Neuronal stem cell (in vitro differentiated cells): ENCODE measurements around the gene REV1.

Experiments used
- DNase-seq: peaks from one replicate; pipeline ENCODE4 v3.0.0-alpha.2; 2013; ENCODE audit warnings: low spot score
- H2AFZ ChIP-seq: one replicate; pipeline ENCODE4 v1.6.1; 2013; ENCODE audit warnings: mild to moderate bottlenecking, low read length, inconsistent platforms
- H2AK5ac ChIP-seq: 2 replicates; pipeline ENCODE4 v1.6.1; 2013; ENCODE audit warnings: low read depth, mild to moderate bottlenecking, inconsistent platforms, low read length, moderate library complexity, mixed read lengths
- H2BK120ac ChIP-seq: 2 replicates; pipeline ENCODE4 v1.6.1; 2013; ENCODE audit warnings: low read depth, mild to moderate bottlenecking, inconsistent platforms, low read length, moderate library complexity, mixed read lengths
- H2BK12ac ChIP-seq: one replicate; pipeline ENCODE4 v1.6.1; 2013; ENCODE audit warnings: low read length, inconsistent platforms
- H2BK15ac ChIP-seq: 2 replicates; pipeline ENCODE4 v1.6.1; 2013; ENCODE audit warnings: mild to moderate bottlenecking, low read length, inconsistent platforms, mixed read lengths
- H2BK5ac ChIP-seq: one replicate; pipeline ENCODE4 v1.6.1; 2013; ENCODE audit warnings: inconsistent platforms, mild to moderate bottlenecking, low read length, moderate library complexity
- H3K14ac ChIP-seq: one replicate; pipeline ENCODE4 v1.6.1; 2013; ENCODE audit warnings: low read length, inconsistent platforms
- H3K18ac ChIP-seq: 2 replicates; pipeline ENCODE4 v1.6.1; 2013; ENCODE audit warnings: low read length, inconsistent platforms
- H3K23ac ChIP-seq: 2 replicates; pipeline ENCODE4 v1.6.1; 2013; ENCODE audit warnings: low read depth, mild to moderate bottlenecking, mixed read lengths, low read length, inconsistent platforms; ENCODE audit not compliant: poor library complexity
- H3K27ac ChIP-seq: replicated peaks from 3 replicates; pipeline ENCODE4 v1.5.1; 2013; ENCODE audit warnings: low read length, inconsistent platforms
- H3K27me3 ChIP-seq, 3 experiments: 2 replicates each; pipeline ENCODE4 v1.6.1; 2013; ENCODE audit warnings: low read length in 3 of 3, mild to moderate bottlenecking in 2 of 3, inconsistent platforms in 1 of 3, low read depth in 1 of 3, mixed read lengths in 1 of 3, moderate library complexity in 1 of 3; ENCODE audit not compliant: control insufficient read depth in 3 of 3, insufficient read depth in 3 of 3
- H3K36me3 ChIP-seq, 2 donors: replicated peaks in 1 of 2; 2 replicates each; pipeline ENCODE4 v1.6.1; 2013; ENCODE audit warnings: low read length in 2 of 2; ENCODE audit not compliant: control insufficient read depth in 2 of 2, insufficient read depth in 2 of 2
- H3K4ac ChIP-seq: 2 replicates; pipeline ENCODE4 v1.6.1; 2013; ENCODE audit warnings: inconsistent platforms, mild to moderate bottlenecking, low read length, moderate library complexity
- H3K4me1 ChIP-seq, 2 donors: 1 replicate in 1 of 2; 2 replicates in 1 of 2; pipeline ENCODE4 v1.6.1; 2013; ENCODE audit warnings: low read length in 2 of 2, low read depth in 1 of 2; ENCODE audit not compliant: control insufficient read depth in 2 of 2, insufficient read depth in 1 of 2
- H3K4me2 ChIP-seq: one replicate; pipeline ENCODE4 v1.6.1; 2013; ENCODE audit warnings: mild to moderate bottlenecking, low read length, inconsistent platforms; ENCODE audit not compliant: insufficient read depth, poor library complexity, severe bottlenecking
- H3K4me3 ChIP-seq, 2 donors: 2 replicates each; pipeline ENCODE4 v1.5.1; 2013; ENCODE audit warnings: low read length in 2 of 2, mild to moderate bottlenecking in 2 of 2, inconsistent platforms in 1 of 2, moderate library complexity in 1 of 2
- H3K79me1 ChIP-seq: one replicate; pipeline ENCODE4 v1.6.1; 2013; ENCODE audit warnings: low read depth, mild to moderate bottlenecking, inconsistent platforms, low read length, moderate library complexity
- H3K9ac ChIP-seq: one replicate; pipeline ENCODE4 v1.6.1; 2013; ENCODE audit warnings: mild to moderate bottlenecking, low read depth, low read length, inconsistent platforms; ENCODE audit not compliant: poor library complexity
- H3K9me3 ChIP-seq, 2 donors: replicated peaks in 1 of 2; 2 replicates each; pipeline versions ENCODE3 to v1.6.1; 2013; ENCODE audit warnings: low read length in 2 of 2, mild to moderate bottlenecking in 2 of 2, inconsistent platforms in 1 of 2, low read depth in 1 of 2, mixed read lengths in 1 of 2, moderate library complexity in 1 of 2; ENCODE audit not compliant: control insufficient read depth in 2 of 2, insufficient read depth in 1 of 2
- H4K8ac ChIP-seq: one replicate; pipeline ENCODE4 v1.6.1; 2013; ENCODE audit warnings: low read depth, mild to moderate bottlenecking, inconsistent platforms, low read length, moderate library complexity
- H4K91ac ChIP-seq: one replicate; pipeline ENCODE4 v1.6.1; 2013; ENCODE audit warnings: low read length, low read depth, mild to moderate bottlenecking, inconsistent platforms; ENCODE audit not compliant: poor library complexity
- WGBS, 2 donors: extraction: QIAGEN DNeasy Blood & Tissue Kit; methylation state at CpG; one replicate each; pipeline ENCODE4 v1.1.7; 2013; ENCODE audit warnings: missing lambda C conversion rate in 2 of 2, mixed read lengths in 1 of 2; ENCODE audit not compliant: insufficient read length in 2 of 2, insufficient replicate concordance in 1 of 2; ENCODE audit errors: extremely low coverage in 2 of 2; 5-methylcytosine and 5-hydroxymethylcytosine counted together

Gene REV1

DNA sequence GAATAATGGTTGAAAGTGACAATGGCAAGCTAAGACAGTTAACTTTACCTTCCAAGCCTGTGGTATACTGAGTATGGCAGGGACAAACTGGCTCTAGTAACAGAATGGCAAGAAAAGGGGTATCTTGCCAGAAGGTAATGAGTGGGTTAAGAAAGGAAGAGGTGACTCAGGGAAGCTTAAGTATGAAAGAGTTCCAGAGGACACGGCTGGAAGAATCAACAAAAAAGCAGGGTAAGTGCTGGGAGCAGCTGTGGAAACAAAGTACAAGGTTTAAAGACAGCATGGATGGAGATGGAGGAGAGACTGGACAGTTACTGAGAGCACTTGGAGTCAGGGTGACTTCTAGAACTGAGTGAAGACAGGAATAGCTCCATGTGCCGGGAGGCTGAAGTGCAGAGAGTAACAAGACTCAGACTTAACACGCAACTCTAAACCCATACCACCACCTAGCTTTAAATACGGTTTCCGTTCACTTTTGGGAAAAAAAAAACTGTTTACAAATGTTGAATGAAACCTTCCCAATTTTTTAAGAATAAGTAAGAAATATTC, 69.0 kb downstream of the REV1 start:
- Histone ChIP-seq H3K4me1 (no peaks in the 10 kb centered on the region), H3K36me3 (peaks cover 16 to 98% of the 10 kb centered on the region in 2 donors), H2AFZ (no peak overlapping the region), H3K14ac (no peak overlapping the region), H3K27me3 (no peaks in the 10 kb centered on the region), H3K4ac (no peak overlapping the region), H2BK120ac (no peak overlapping the region), H3K4me2 (no peak overlapping the region), H3K9ac (no peak overlapping the region), H3K18ac (no peak overlapping the region), H2AK5ac (no peak overlapping the region), H4K8ac (no peak overlapping the region), H2BK5ac (no peak overlapping the region), H3K9me3 (no peaks in the 10 kb centered on the region), H3K79me1 (no peaks in the 10 kb centered on the region), H3K27ac (no peak overlapping the region), H2BK12ac (no peak overlapping the region), H3K23ac (no peak overlapping the region), H4K91ac (no peak overlapping the region), H3K4me3 (no peak overlapping the region), H2BK15ac (no peak overlapping the region)
- no CpG with 5 or more reads among the region's 5 CpGs for WGBS, 2 donors
- no peak for DNase-seq

- H3K9me3 ChIP-seq: no peaks in the 10 kb centered on the region
- peaks cover 16 to 98% of the 10 kb centered on the region in 2 donors for H3K36me3 ChIP-seq
- H4K91ac ChIP-seq: no peak overlapping the region
- H3K79me1 ChIP-seq: no peaks in the 10 kb centered on the region
- no peak overlapping the region for H3K23ac ChIP-seq
- no peak overlapping the region for H2BK5ac ChIP-seq
- DNase-seq: no peak
- no CpG with 5 or more reads among the region's 1 CpG for WGBS, 2 donors
- no peaks in the 10 kb centered on the region for H3K27me3 ChIP-seq
- no peak overlapping the region for H2BK12ac ChIP-seq
- H2AFZ ChIP-seq: no peak overlapping the region
- no peak overlapping the region for H2BK120ac ChIP-seq
- H2AK5ac ChIP-seq: no peak overlapping the region
- H3K4me1 ChIP-seq: no peaks in the 10 kb centered on the region
- H4K8ac ChIP-seq: no peak overlapping the region
- no peak overlapping the region for H3K4me3 ChIP-seq
- H2BK15ac ChIP-seq: no peak overlapping the region
- no peak overlapping the region for H3K4ac ChIP-seq
- H3K18ac ChIP-seq: no peak overlapping the region
- H3K27ac ChIP-seq: no peak overlapping the region
- H3K14ac ChIP-seq: no peak overlapping the region
- H3K9ac ChIP-seq: no peak overlapping the region
- no peak overlapping the region for H3K4me2 ChIP-seq
Observed at GRCh38 chr2:99420031-99420430, 69.8 kb downstream of the REV1 start.

DNA sequence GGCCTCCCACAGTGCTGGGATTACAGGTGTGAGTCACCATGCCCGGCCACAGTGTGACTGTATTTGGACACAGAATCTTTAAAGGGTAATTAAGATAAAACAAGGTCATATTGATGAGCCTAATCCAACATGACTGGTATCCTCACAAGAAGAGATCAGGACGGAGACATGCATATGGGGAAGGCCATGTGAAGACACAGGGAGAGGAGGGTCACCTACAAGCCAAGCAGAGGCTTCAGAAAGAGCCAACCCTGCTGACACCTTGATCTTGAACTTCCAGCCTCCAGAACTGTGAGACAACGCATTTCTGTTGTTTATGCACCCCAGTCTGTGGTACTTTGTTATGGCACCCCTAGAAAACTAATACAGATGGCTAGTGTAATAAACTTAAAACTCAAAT, 72.4 kb downstream of the REV1 start:
- H3K4me1 ChIP-seq: no peaks in the 10 kb centered on the region
- WGBS, 2 donors: no CpG with 5 or more reads among the region's 3 CpGs
- no peak overlapping the region for H3K9ac ChIP-seq
- no peak overlapping the region for H3K14ac ChIP-seq
- H3K27me3 ChIP-seq: no peaks in the 10 kb centered on the region
- no peak overlapping the region for H3K4me2 ChIP-seq
- no peak overlapping the region for H2BK12ac ChIP-seq
- no peak overlapping the region for H2BK120ac ChIP-seq
- no peak overlapping the region for H2BK15ac ChIP-seq
- no peak overlapping the region for H4K91ac ChIP-seq
- no peak overlapping the region for H4K8ac ChIP-seq
- DNase-seq: no peak
- H2AK5ac ChIP-seq: no peak overlapping the region
- no peak overlapping the region for H3K27ac ChIP-seq
- no peaks in the 10 kb centered on the region for H3K79me1 ChIP-seq
- H3K18ac ChIP-seq: no peak overlapping the region
- H3K36me3 ChIP-seq: peaks cover 17 to 98% of the 10 kb centered on the region in 2 donors
- H2BK5ac ChIP-seq: no peak overlapping the region
- no peak overlapping the region for H3K4ac ChIP-seq
- H3K9me3 ChIP-seq: no peaks in the 10 kb centered on the region
- no peak overlapping the region for H2AFZ ChIP-seq
- no peak overlapping the region for H3K4me3 ChIP-seq
- H3K23ac ChIP-seq: no peak overlapping the region

DNA sequence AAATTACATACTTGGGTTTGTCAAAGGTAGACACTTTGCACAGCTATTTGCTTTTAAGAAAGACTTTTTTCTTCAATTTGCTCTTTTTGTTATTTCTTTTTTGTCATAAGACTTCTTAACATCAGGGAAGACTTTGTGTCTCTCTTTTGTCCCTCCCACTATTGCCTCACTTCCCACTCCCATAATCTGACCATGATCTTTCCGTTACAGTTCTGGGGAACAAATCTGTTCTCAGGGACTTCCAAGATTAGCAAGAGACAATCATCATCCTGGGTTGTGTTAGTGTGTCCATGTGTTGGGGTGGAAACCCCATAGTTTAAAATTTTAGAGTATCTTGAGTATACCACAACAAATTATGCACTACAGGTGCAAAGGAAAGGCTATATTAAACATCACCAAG, 75.3 kb downstream of the REV1 start:
- peaks cover 19 to 96% of the 10 kb centered on the region in 2 donors for H3K36me3 ChIP-seq
- no peak overlapping the region for H3K27ac ChIP-seq

More for the DNA sequence above, 75.3 kb downstream of the REV1 start:
- Histone ChIP-seq H2BK5ac (no peak overlapping the region), H3K4me1 (no peaks in the 10 kb centered on the region), H3K9ac (no peak overlapping the region), H3K4me2 (no peak overlapping the region), H3K4ac (no peak overlapping the region), H3K18ac (no peak overlapping the region), H4K8ac (no peak overlapping the region), H3K79me1 (no peaks in the 10 kb centered on the region), H3K14ac (no peak overlapping the region), H3K9me3 (no peaks in the 10 kb centered on the region), H3K27me3 (no peaks in the 10 kb centered on the region), H2AK5ac (no peak overlapping the region), H4K91ac (no peak overlapping the region), H3K23ac (no peak overlapping the region), H3K4me3 (no peak overlapping the region), H2BK120ac (no peak overlapping the region), H2AFZ (no peak overlapping the region), H2BK12ac (no peak overlapping the region), H2BK15ac (no peak overlapping the region)
- DNase-seq: no peak
- no CpG with 5 or more reads among the region's 1 CpG for WGBS, 2 donors
